HG03432 (cell line): Measurements from ENCODE around the gene BTNL2.
"Not testable (repeated sequence)": the region's sequence is repeated elsewhere in the genome, so short reads cannot be mapped to it uniquely, and the experiment has no call there.

Source experiments
- ATAC-seq: cut with Tn5 transposase; IDR thresholded peaks from one replicate; pipeline ENCODE4 v1.9.1; 2021; ENCODE audit warnings: mild to moderate bottlenecking, moderate library complexity; ENCODE audit not compliant: unreplicated experiment

Gene BTNL2

GRCh38 chr6:32371229-32371628, 35.8 kb downstream of the BTNL2 start:
- ATAC-seq, result no peak

DNA sequence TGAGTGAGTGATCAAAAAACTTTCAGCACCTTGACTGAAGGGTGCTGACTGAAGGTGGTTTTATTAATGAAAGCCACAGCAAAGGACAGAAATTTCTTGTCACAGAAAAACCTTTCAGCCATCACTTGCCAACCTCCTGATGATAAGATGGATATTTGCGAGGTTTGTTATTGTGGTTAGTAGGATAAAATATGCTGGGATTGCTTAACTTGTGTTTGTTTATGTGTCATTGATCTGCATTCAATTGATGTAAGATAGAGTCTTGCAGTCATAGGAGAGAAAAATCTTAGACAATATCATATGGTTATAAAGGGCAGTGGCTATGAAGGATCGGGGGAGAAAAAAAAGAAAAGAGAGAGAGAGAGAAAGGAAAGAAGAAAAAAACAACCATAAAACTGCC, 36.5 kb downstream of the BTNL2 start:
- ATAC-seq, result no peak

- no peak for ATAC-seq
These were observed 37.3 kb downstream of the BTNL2 start for GRCh38 chr6:32369660-32370059.

- ATAC-seq, result no peak
These were observed 39.3 kb downstream of the BTNL2 start for GRCh38 chr6:32367644-32368043.

DNA sequence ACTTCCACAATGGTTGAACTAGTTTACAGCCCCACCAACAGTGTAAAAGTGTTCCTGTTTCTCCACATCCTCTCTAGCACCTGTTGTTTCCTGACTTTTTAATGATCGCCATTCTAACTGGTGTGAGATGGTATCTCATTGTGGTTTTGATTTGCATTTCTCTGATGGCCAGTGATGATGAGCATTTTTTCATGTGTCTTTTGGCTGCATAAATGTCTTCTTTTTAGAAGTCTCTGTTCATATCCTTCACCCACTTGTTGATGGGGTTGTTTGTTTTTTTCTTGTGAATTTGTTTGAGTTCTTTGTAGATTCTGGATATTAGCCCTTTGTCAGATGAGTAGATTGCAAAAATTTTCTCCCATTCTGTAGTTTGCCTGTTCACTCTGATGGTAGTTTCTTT, 47.8 kb downstream of the BTNL2 start:
- not testable (repeated sequence) for ATAC-seq

DNA sequence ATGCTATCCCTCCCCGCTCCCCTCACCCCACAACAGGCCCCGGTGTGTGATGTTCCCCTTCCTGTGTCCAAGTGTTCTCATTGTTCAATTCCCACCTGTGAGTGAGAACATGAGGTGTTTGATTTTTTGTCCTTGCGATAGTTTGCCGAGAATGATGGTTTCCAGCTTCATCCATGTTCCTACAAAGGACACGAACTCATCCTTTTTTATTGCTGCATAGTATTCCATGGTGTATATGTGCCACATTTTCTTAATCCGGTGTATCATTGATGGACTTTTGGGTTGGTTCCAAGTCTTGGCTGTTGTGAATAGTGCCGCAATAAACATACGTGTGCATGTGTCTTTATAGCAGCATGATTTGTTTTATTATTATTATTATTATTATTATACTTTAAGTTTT, 48.4 kb downstream of the BTNL2 start:
- ATAC-seq, result not testable (repeated sequence)

- ATAC-seq, result no peak
These were observed 52.0 kb downstream of the BTNL2 start for GRCh38 chr6:32355018-32355417.

- no peak for ATAC-seq
These were observed 53.6 kb downstream of the BTNL2 start for GRCh38 chr6:32353348-32353747.
